ENCODE results near the gene LRRC40. TPM values are rescaled to one million over a fixed set of nuclear protein-coding genes. Genes with fewer than 3 reads are reported as not detected.

The LRRC40 gene
- total and polyA plus RNA-seq, 9 of the 15 experiments (the other 6 are each of a cell fraction or from before 2014, with no cell fraction given), result 16.1 to 36.2 (median 30.9) TPM

- TF ChIP-seq THRAP3 (IDR thresholded peaks at IDR 0.05; ENCODE audit: borderline replicate concordance) (no peak), ATF1 (CRISPR knock-in tag; IDR thresholded peaks at IDR 0.05) (no peak), ATF1 (tag; IDR thresholded peaks at IDR 0.05) (no peak), ARID3B (CRISPR knock-in tag; IDR thresholded peaks at IDR 0.05; ENCODE audit: borderline replicate concordance) (no peak), DACH1 (IDR thresholded peaks at IDR 0.05; ENCODE audit: partially characterized antibody) (no peak), SMARCA5 (IDR thresholded peaks at IDR 0.05) (peak; percentile 45; the same call in 1 of the 2 replicates), TOE1 (IDR thresholded peaks at IDR 0.05; ENCODE audit: borderline replicate concordance) (no peak), TOE1 (CRISPR knock-in tag; IDR thresholded peaks at IDR 0.05; ENCODE audit: borderline replicate concordance, low read depth) (no peak), SMAD2 (IDR thresholded peaks at IDR 0.05; ENCODE audit: low read depth, low read length) (no peak), SRSF7 (optimal IDR thresholded peaks at IDR 0.05; ENCODE audit: low read depth, low read length) (no peak), UBTF (IDR thresholded peaks at IDR 0.05; ENCODE audit: borderline replicate concordance in 1 of 2, low read depth in 2 of 2, low read length in 2 of 2) (0 out of 4 replicates have a peak, but pooled peaks of 1 of the 2 experiments have one; percentile 21), NFATC3 (IDR thresholded peaks at IDR 0.05) (0 out of 2 replicates have a peak, but pooled peaks have one; percentile 38), BRCA1 (IDR thresholded peaks at IDR 0.05) (no peak), BRCA1 (CRISPR knock-in tag; IDR thresholded peaks at IDR 0.05) (no peak), ZBTB9 (CRISPR knock-in tag; IDR thresholded peaks at IDR 0.05) (no peak; the same call in 1 of the 2 replicates), THRB (CRISPR knock-in tag; conservative IDR thresholded peaks at IDR 0.05) (0 out of 2 replicates have a peak, but pooled peaks have one; percentile 6), ZNF431 (CRISPR knock-in tag; IDR thresholded peaks at IDR 0.05) (no peak), BRF1 (IDR thresholded peaks at IDR 0.05; ENCODE audit: borderline replicate concordance, extremely low read depth, insufficient read length) (no peak), PURB (CRISPR knock-in tag; IDR thresholded peaks at IDR 0.05; ENCODE audit: low read depth) (no peak), RBM17 (IDR thresholded peaks at IDR 0.05; ENCODE audit: borderline replicate concordance, low read depth, low read length) (no peak), HDAC1 (IDR thresholded peaks at IDR 0.05) (no peak), CSDE1 (IDR thresholded peaks at IDR 0.05) (no peak), LCOR (CRISPR knock-in tag; IDR thresholded peaks at IDR 0.05) (no peak)
Observed at GRCh38 chr1:70220517-70221237, 15.3 kb upstream of the LRRC40 start (continued).
